ENCODE data around the gene RPL21.
"Not testable (repeated sequence)": the region's sequence is repeated elsewhere in the genome, so short reads cannot be mapped to it uniquely, and the experiment has no call there.

RPL21 gene

GRCh38 chr13:27251166-27252091 lies at the start of gene RPL21:
RPL21 (plus strand) TSS chr13:27251558; CDS start chr13:27253777, 2,219 bp downstream.
- peak; percentile 95 for DNase-seq (ENCODE audit: low spot score)

GRCh38 chr13:27201661-27202060 lies 49.7 kb upstream of the RPL21 start:
- peak; percentile 72 for DNase-seq (ENCODE audit: low spot score)

GRCh38 chr13:27203186-27203585 lies 48.2 kb upstream of the RPL21 start:
- DNase-seq (ENCODE audit: low spot score), result no peak

DNA sequence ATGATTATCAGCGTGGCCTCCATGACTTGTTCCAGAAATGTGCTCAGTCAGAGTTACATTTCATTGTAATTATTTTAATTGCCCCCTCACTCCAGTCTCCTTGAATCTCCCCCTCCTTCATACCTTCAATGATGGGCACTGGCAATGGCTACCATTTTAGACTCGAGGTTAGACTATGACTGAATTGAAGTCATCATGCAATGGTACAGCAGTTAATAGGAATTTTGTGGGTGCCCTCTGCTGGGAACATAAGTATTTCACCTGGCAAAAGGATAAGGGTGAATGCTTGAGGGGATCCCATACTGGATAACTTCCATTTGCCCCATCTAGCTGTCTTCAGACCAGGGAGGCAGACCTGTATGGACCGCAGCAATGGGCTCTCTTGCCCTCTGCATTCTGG lies 47.5 kb upstream of the RPL21 start:
- peak; percentile 37 for DNase-seq (ENCODE audit: low spot score)

DNA sequence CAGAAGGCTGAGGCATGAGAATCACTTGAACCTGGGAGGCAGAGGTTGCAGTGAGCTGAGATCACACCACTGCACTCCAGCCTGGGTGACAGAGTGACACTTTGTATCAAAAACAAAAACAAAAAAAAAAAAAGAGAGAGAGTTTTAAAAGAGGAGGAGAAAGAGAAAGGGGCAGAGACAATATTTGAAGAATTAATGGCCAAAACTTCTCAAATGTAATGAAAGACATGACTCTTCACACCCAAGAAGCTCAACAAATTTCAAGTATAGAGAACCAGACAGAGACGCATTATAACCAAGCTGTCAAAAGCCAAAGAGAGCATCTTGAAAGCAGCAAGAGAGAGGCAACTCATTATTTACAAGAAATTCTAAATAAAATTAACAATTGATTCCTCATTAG lies 42.8 kb upstream of the RPL21 start:
- no peak for DNase-seq (ENCODE audit: low spot score)

DNA sequence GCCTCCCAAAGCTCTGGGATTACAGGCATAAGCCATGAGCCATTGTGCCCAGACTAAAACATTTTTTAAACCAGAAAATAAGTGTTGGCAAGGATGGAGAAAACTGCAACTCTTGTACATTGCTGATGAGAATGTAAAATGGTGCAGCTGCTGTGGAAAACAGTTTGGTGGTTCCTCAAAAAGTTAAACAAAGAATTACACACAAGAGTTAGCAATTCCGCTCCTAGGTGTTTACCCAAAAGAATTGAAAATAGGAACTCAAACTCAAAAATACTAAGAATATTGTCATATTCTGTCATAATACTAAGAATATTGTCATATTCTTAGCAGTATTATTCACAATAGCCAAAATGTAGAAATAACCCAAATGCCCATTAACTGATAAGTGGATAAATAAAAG lies 40.1 kb upstream of the RPL21 start:
- DNase-seq (ENCODE audit: low spot score), result no peak

DNA sequence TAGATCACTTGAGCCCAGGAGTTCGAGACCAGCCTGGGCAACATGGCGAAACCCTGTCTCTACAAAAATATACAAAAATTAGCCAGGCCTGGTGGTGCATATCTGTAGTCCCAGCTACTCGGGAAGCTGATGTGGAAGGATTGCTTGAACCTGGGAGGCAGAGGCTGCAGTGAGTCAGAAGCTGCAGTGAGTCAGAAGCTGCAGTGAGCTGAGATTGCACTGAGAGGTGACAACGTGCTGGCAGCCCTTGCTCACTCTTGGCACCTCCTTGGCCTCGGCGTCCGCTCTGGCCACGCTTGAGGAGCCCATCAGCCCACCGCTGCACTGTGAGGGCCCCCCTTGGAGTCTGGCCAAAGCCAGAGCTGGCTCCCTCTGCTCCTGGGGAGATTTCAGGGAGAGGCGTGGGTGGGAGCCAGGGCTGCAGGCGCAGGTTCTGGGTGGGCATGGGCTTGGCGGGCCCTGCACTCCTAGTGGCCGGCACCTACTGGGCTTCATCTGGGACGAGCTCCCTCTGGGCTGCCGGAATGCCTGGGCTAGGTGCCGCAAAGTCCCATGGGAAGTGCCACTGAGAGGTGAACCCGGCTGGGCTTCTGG lies 39.5 kb upstream of the RPL21 start:
- peak; percentile 85 for DNase-seq (ENCODE audit: low spot score)

GRCh38 chr13:27213386-27213785 lies 38.0 kb upstream of the RPL21 start:
- DNase-seq (ENCODE audit: low spot score), result not testable (repeated sequence)

DNA sequence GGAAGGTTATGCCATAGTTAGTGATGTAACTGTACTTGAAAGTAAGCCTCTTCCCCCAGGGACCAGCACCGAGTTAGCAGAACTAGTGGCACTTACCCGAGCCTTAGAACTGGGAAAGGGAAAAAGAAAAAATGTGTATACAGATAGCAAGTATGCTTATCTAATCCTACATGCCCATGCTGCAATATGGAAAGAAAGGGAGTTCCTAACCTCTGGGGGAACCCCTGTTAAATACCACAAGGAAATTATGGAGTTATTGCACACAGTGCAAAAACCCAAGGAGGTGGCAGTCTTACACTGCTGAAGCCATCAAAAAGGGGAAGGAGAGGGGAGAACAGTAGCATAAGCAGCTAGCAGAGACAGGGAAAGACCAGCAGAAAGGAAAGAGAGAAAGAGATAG lies 33.6 kb upstream of the RPL21 start:
- not testable (repeated sequence) for DNase-seq (ENCODE audit: low spot score)

- not testable (repeated sequence) for DNase-seq (ENCODE audit: low spot score)
Observed at GRCh38 chr13:27218861-27219260, 32.5 kb upstream of the RPL21 start.

GRCh38 chr13:27219611-27220010 lies 31.7 kb upstream of the RPL21 start:
- no peak for DNase-seq (ENCODE audit: low spot score)

- DNase-seq (ENCODE audit: low spot score), result not testable (repeated sequence)
Observed at GRCh38 chr13:27222100-27222499, 29.3 kb upstream of the RPL21 start.

GRCh38 chr13:27226991-27227390 lies 24.4 kb upstream of the RPL21 start:
- DNase-seq (ENCODE audit: low spot score), result no peak

DNA sequence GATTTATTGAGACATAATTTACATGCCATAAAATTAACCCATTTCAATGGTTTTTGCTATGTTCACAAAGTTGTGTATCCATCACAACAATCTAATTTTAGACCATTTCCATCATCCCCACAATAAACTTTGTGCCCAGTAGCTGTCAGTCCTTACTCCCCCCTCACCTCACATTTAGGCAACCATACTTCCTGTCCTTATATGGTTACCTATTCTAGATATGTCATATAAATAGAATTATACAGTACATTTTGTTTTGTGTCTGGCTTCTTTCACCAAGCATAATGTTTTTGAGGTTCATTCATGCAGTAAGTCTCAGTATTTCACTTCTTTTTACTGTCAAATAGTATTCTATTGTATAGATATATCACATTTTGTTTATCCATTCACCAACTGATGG lies 23.2 kb upstream of the RPL21 start:
- DNase-seq (ENCODE audit: low spot score), result no peak

- DNase-seq (ENCODE audit: low spot score), result no peak
Observed at GRCh38 chr13:27229642-27230041, 21.7 kb upstream of the RPL21 start.

DNA sequence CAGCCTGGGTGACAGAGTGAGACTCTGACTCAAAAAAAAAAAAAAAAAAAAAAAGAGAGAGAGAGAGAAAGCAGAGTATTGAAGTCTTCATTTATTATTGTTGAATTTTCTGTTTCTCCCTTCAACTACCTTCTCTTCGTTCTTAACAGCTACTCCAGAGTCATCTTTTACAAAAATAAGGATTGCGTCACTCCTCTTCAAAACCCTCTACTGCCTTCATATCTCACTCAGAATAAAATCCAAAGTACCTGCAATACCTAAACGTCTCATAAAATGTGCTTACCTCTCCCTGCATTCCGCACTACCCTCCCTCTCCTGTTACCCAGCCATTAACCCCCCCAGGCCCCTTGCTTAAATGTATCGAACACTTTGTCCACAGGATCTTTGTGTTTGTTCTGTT lies 17.4 kb upstream of the RPL21 start:
- DNase-seq (ENCODE audit: low spot score), result no peak

DNA sequence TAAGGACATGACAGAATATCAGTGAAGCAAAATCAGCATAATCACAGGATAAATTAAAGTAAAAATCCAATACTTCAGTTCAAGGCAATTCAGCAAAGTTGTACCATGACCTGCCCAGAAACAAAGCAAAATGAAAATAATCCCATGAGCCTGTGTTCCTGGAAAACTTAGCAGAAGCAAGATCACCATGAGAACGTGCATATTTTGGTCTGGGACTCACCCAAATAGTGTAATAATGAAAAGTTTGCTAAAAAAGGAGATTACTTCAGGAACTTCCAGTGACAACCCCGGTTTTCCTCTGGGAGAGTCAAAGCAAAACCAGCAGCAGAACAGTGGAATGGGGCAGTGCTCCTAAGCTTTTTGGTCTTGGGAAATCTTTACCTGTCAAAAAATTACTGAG lies 14.9 kb upstream of the RPL21 start:
- no peak for DNase-seq (ENCODE audit: low spot score)

- DNase-seq (ENCODE audit: low spot score), result no peak
Observed at GRCh38 chr13:27242702-27243101, 8.7 kb upstream of the RPL21 start.

GRCh38 chr13:27245610-27246009 lies 5.7 kb upstream of the RPL21 start:
- no peak for DNase-seq (ENCODE audit: low spot score)

- DNase-seq (ENCODE audit: low spot score), result no peak
Observed at GRCh38 chr13:27250833-27251165, 559 bp upstream of the RPL21 start.

- peak; percentile 6 for DNase-seq (ENCODE audit: low spot score)
Observed at GRCh38 chr13:27252467-27252866, 1.1 kb downstream of the RPL21 start.

DNA sequence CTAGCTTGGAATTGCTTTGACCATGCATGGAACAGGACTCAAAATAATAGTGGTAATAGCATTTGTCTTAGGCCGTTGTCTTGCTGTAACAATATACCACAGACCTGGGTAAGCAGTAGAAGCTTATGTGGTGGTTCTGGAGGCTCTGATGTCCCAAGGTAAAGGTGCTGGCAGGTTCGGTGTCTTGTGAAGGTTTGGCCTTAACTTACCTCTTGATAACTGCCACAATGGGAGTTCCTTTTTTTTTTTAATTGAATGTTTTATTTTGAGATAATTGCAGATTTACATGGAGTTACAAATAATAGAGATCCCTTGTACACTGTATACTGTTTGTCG lies 5.8 kb downstream of the RPL21 start:
- no peak for DNase-seq (ENCODE audit: low spot score)

GRCh38 chr13:27257648-27258253 lies 6.4 kb downstream of the RPL21 start:
- no peak for DNase-seq (ENCODE audit: low spot score)

Data from kidney tubule cell (primary cell).